B cell (primary cell): ENCODE measurements around the gene TAB3.

Experiments
- EZH2 ChIP-seq: IDR thresholded peaks from 2 replicates; pipeline ENCODE4 v1.6.1; 2012; ENCODE audit warnings: borderline replicate concordance, low read depth, mild to moderate bottlenecking, moderate library complexity, low read length; ENCODE audit not compliant: insufficient read depth, poor library complexity, severe bottlenecking
- TF ChIP-seq, protein P1 (sequence below): fragments of 200-600 bp; IDR thresholded peaks from one replicate; pipeline ENCODE4 v1.8.0; 2022; ENCODE audit warnings: antibody characterized with exemption, mild to moderate bottlenecking

DNA sequence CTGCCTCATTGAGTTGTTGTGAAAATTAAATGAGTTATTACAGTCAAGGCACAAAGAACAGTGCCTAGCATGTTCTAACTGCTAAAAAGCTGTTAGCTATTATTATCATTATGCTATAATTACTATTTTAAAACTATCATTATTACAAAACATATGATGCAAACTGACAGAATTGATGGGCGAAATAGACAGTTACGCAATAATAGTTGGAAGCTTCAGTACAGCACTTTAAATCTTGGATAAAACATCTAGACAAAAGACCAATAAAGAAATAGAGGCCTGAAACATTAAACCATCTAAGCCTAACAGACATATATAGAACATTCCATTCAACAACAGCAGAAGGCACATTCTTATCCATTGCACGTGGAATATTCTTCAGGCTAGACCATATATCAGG, 73.0 kb downstream of the TAB3 start:
- TF ChIP-seq, protein P1, sequence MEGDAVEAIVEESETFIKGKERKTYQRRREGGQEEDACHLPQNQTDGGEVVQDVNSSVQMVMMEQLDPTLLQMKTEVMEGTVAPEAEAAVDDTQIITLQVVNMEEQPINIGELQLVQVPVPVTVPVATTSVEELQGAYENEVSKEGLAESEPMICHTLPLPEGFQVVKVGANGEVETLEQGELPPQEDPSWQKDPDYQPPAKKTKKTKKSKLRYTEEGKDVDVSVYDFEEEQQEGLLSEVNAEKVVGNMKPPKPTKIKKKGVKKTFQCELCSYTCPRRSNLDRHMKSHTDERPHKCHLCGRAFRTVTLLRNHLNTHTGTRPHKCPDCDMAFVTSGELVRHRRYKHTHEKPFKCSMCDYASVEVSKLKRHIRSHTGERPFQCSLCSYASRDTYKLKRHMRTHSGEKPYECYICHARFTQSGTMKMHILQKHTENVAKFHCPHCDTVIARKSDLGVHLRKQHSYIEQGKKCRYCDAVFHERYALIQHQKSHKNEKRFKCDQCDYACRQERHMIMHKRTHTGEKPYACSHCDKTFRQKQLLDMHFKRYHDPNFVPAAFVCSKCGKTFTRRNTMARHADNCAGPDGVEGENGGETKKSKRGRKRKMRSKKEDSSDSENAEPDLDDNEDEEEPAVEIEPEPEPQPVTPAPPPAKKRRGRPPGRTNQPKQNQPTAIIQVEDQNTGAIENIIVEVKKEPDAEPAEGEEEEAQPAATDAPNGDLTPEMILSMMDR: no peak
- no peak for TF ChIP-seq EZH2
